HL-60 (cell line): ENCODE measurements around the gene MYMX.

Experiments used
- DNase-seq, 2 experiments: peaks; one replicate each; pipeline ENCODE4 v3.0.0-alpha.2; 2010 to 2020; ENCODE audit warnings: low read depth in 1 of 2, low spot score in 1 of 2
- H3K27ac ChIP-seq: fragments of 250-450 bp; sonication (Bioruptor Pico); replicated peaks from 2 replicates; pipeline ENCODE4 v1.5.1; 2020; ENCODE audit warnings: mild to moderate bottlenecking, moderate library complexity
- H3K27me3 ChIP-seq: fragments of 250-450 bp; sonication (Bioruptor Pico); 2 replicates; pipeline ENCODE4 v1.5.1; 2021; ENCODE audit warnings: mild to moderate bottlenecking, moderate library complexity; ENCODE audit not compliant: insufficient read depth, poor library complexity, severe bottlenecking
- H3K4me3 ChIP-seq: replicated peaks from 2 replicates; pipeline ENCODE4 v1.5.1; 2011; ENCODE audit warnings: mild to moderate bottlenecking, control low read depth, low read length; ENCODE audit not compliant: insufficient read depth
- GABPA ChIP-seq: IDR thresholded peaks from 2 replicates; pipeline ENCODE4 v1.6.1; 2012; ENCODE audit warnings: low read depth
- POLR2AphosphoS5 ChIP-seq: IDR thresholded peaks from 2 replicates; pipeline ENCODE4 v1.6.1; 2012; ENCODE audit warnings: low read depth
- SPI1 ChIP-seq: IDR thresholded peaks from 2 replicates; pipeline ENCODE4 v1.6.1; 2012; ENCODE audit warnings: low read depth, mild to moderate bottlenecking, borderline replicate concordance
- TF ChIP-seq, protein P1 (sequence below): IDR thresholded peaks from one replicate; pipeline ENCODE4 v1.5.1; 2011; ENCODE audit warnings: low read length, control low read depth, inconsistent platforms; ENCODE audit not compliant: insufficient read depth
- TF ChIP-seq, protein P2 (sequence below): IDR thresholded peaks from 2 replicates; pipeline ENCODE4 v1.6.1; 2012; ENCODE audit warnings: low read depth; ENCODE audit not compliant: insufficient replicate concordance

Gene MYMX

DNA sequence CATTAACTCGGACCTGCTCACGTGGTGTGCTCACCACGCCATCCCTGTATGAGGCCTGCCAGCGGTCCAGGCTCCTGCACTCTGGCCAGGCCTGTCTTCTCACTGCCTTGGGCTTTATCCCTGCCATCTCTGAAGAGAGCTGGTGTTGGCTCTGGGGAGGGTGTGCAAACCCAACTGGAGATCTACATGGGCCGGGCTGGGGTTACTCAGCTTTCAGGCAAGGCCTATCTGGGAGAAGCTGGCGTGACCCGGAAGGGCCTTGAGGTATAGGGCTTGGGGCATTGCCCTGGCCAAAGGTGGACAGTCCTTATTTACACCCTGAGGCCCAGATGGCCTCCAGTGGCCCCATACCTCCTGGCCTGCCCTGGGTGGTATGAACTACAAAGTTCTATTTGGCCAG is 11.7 kb downstream of the MYMX start:
- Histone ChIP-seq H3K27ac (no peak overlapping the region), H3K4me3 (no peak overlapping the region), H3K27me3 (no peaks in the 10 kb centered on the region)
- no peak for DNase-seq
- no peak for TF ChIP-seq POLR2AphosphoS5
- TF ChIP-seq GABPA: no peak
- no peak for TF ChIP-seq SPI1
- TF ChIP-seq, protein P1, sequence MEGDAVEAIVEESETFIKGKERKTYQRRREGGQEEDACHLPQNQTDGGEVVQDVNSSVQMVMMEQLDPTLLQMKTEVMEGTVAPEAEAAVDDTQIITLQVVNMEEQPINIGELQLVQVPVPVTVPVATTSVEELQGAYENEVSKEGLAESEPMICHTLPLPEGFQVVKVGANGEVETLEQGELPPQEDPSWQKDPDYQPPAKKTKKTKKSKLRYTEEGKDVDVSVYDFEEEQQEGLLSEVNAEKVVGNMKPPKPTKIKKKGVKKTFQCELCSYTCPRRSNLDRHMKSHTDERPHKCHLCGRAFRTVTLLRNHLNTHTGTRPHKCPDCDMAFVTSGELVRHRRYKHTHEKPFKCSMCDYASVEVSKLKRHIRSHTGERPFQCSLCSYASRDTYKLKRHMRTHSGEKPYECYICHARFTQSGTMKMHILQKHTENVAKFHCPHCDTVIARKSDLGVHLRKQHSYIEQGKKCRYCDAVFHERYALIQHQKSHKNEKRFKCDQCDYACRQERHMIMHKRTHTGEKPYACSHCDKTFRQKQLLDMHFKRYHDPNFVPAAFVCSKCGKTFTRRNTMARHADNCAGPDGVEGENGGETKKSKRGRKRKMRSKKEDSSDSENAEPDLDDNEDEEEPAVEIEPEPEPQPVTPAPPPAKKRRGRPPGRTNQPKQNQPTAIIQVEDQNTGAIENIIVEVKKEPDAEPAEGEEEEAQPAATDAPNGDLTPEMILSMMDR: no peak
- TF ChIP-seq, protein P2, sequence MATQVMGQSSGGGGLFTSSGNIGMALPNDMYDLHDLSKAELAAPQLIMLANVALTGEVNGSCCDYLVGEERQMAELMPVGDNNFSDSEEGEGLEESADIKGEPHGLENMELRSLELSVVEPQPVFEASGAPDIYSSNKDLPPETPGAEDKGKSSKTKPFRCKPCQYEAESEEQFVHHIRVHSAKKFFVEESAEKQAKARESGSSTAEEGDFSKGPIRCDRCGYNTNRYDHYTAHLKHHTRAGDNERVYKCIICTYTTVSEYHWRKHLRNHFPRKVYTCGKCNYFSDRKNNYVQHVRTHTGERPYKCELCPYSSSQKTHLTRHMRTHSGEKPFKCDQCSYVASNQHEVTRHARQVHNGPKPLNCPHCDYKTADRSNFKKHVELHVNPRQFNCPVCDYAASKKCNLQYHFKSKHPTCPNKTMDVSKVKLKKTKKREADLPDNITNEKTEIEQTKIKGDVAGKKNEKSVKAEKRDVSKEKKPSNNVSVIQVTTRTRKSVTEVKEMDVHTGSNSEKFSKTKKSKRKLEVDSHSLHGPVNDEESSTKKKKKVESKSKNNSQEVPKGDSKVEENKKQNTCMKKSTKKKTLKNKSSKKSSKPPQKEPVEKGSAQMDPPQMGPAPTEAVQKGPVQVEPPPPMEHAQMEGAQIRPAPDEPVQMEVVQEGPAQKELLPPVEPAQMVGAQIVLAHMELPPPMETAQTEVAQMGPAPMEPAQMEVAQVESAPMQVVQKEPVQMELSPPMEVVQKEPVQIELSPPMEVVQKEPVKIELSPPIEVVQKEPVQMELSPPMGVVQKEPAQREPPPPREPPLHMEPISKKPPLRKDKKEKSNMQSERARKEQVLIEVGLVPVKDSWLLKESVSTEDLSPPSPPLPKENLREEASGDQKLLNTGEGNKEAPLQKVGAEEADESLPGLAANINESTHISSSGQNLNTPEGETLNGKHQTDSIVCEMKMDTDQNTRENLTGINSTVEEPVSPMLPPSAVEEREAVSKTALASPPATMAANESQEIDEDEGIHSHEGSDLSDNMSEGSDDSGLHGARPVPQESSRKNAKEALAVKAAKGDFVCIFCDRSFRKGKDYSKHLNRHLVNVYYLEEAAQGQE: no peak

DNA sequence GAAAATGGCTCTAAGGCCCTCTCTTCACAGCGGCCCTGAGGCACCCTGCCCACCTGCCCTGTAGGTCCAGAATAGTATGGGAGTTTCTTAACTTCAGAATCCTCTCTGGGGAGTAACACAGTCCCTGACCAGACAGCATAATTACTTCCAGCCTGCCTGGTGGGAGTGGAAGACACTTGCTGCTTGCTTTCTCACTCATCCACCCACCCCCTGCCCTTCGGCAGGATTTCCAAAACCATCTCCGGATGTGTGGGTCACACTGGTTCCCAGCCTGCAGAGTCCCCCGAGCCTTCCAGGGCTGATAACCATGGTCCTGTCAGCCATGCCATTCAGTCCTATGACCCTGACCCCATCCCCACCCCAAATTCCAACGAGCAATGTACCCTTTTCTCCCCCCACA is 12.1 kb downstream of the MYMX start:
- no peak overlapping the region; the same call in 1 of the 2 replicates for H3K27ac ChIP-seq
- H3K27me3 ChIP-seq: no peaks in the 10 kb centered on the region
- DNase-seq: no peak
- H3K4me3 ChIP-seq: no peak overlapping the region
- TF ChIP-seq, protein P1: no peak

DNA sequence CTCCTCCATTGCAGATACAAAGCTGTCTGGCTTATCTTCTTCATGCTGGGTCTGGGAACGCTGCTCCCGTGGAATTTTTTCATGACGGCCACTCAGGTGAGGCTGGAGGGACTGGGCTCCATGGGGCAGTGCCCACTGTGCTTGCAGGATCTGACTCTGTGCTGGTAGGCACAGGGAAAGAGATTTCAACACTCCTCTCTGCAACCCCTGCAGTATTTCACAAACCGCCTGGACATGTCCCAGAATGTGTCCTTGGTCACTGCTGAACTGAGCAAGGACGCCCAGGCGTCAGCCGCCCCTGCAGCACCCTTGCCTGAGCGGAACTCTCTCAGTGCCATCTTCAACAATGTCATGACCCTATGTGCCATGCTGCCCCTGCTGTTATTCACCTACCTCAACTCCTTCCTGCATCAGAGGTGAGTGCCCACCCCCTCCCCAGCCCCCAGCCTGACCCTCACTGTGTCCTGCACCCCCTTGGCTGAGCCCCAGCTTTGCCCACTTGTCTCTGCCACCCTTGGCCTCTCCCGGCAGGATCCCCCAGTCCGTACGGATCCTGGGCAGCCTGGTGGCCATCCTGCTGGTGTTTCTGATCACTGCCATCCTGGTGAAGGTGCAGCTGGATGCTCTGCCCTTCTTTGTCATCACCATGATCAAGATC is 12.8 kb downstream of the MYMX start:
- no peak for TF ChIP-seq POLR2AphosphoS5
- TF ChIP-seq, protein P1: no peak
- TF ChIP-seq, protein P2: no peak
- TF ChIP-seq GABPA: no peak
- no peak for TF ChIP-seq SPI1
- no peak for DNase-seq
- Histone ChIP-seq H3K4me3 (no peak overlapping the region), H3K27ac (no peak overlapping the region), H3K27me3 (no peaks in the 10 kb centered on the region)
